SK-N-SH treated with all-trans-retinoic acid at 6 μM for 48 hours (cell line): ENCODE measurements around the gene VSNL1.

Source experiments
- ATAC-seq: fragments of 200-7000 bp; cut with Tn5 transposase; 3 replicates; pipeline ENCODE4 v1.9.1; 2020; ENCODE audit warnings: mild to moderate bottlenecking, moderate library complexity
- ARNTL ChIP-seq: fragments of 450-650 bp; formaldehyde crosslinking; IDR thresholded peaks from 2 replicates; pipeline ENCODE4 v1.5.0; 2020; ENCODE audit warnings: low read depth, mild to moderate bottlenecking, moderate library complexity, borderline replicate concordance
- BACH2 ChIP-seq: fragments of 250-450 bp; sonication (Bioruptor Pico); IDR thresholded peaks from 2 replicates; pipeline ENCODE4 v1.9.0; 2021; ENCODE audit warnings: mild to moderate bottlenecking, borderline replicate concordance
- CREB5 ChIP-seq: fragments of 250-450 bp; sonication (Bioruptor Pico); IDR thresholded peaks from 2 replicates; pipeline ENCODE4 v1.5.1; 2020; ENCODE audit warnings: low read depth, mild to moderate bottlenecking, moderate library complexity
- CSDC2 ChIP-seq: fragments of 250-450 bp; sonication (Bioruptor Pico); IDR thresholded peaks from 2 replicates; pipeline ENCODE4 v1.5.0; 2020; ENCODE audit warnings: mild to moderate bottlenecking, moderate library complexity
- ESRRG ChIP-seq: fragments of 250-450 bp; sonication (Bioruptor Pico); IDR thresholded peaks from 2 replicates; pipeline ENCODE4 v1.6.1; 2021; ENCODE audit warnings: mild to moderate bottlenecking
- GLIS3 ChIP-seq: fragments of 250-450 bp; sonication (Bioruptor Pico); IDR thresholded peaks from 2 replicates; pipeline ENCODE4 v1.5.0; 2020; ENCODE audit warnings: mild to moderate bottlenecking, moderate library complexity
- ISL1 ChIP-seq: fragments of 250-450 bp; sonication (Bioruptor Pico); IDR thresholded peaks from 2 replicates; pipeline ENCODE4 v2.1.2; 2022; ENCODE audit warnings: mild to moderate bottlenecking, moderate library complexity
- OSR1 ChIP-seq: fragments of 250-450 bp; sonication (Bioruptor Pico); IDR thresholded peaks from 2 replicates; pipeline ENCODE4 v1.8.0; 2022; ENCODE audit warnings: moderate library complexity, mild to moderate bottlenecking, inconsistent platforms
- PATZ1 ChIP-seq: fragments of 250-450 bp; sonication (Bioruptor Pico); IDR thresholded peaks from 2 replicates; pipeline ENCODE4 v1.8.0; 2020; ENCODE audit warnings: mild to moderate bottlenecking, moderate library complexity, borderline replicate concordance
- PPARA ChIP-seq: fragments of 250-450 bp; sonication (Bioruptor Pico); IDR thresholded peaks from 2 replicates; pipeline ENCODE4 v1.5.0; 2020; ENCODE audit warnings: mild to moderate bottlenecking, borderline replicate concordance
- RARB ChIP-seq: fragments of 250-450 bp; sonication (Bioruptor Pico); IDR thresholded peaks from 2 replicates; pipeline ENCODE4 v1.8.0; 2021; ENCODE audit warnings: mild to moderate bottlenecking, moderate library complexity
- TCF4 ChIP-seq: fragments of 250-450 bp; sonication (Bioruptor Pico); IDR thresholded peaks from 2 replicates; pipeline ENCODE4 v1.8.0; 2021; ENCODE audit warnings: mild to moderate bottlenecking, moderate library complexity, borderline replicate concordance
- TOX ChIP-seq: fragments of 250-450 bp; sonication (Bioruptor Pico); IDR thresholded peaks from 2 replicates; pipeline ENCODE4 v1.8.0; 2021; ENCODE audit warnings: mild to moderate bottlenecking, moderate library complexity, borderline replicate concordance
- ZC3H10 ChIP-seq: fragments of 250-450 bp; sonication (Bioruptor Pico); IDR thresholded peaks from 2 replicates; pipeline ENCODE4 v1.5.1; 2021; ENCODE audit warnings: mild to moderate bottlenecking, moderate library complexity
- ZFP3 ChIP-seq: fragments of 250-450 bp; sonication (Bioruptor Pico); IDR thresholded peaks from 2 replicates; pipeline ENCODE4 v1.5.0; 2020; ENCODE audit warnings: mild to moderate bottlenecking, moderate library complexity
- ZFP30 ChIP-seq: fragments of 450-650 bp; formaldehyde crosslinking; IDR thresholded peaks from 2 replicates; pipeline ENCODE4 v1.5.0; 2022; ENCODE audit warnings: mild to moderate bottlenecking, moderate library complexity
- ZNF70 ChIP-seq: fragments of 450-650 bp; formaldehyde crosslinking; IDR thresholded peaks from 2 replicates; pipeline ENCODE4 v1.5.0; 2020; ENCODE audit warnings: mild to moderate bottlenecking, moderate library complexity
- ZNF8 ChIP-seq: fragments of 450-650 bp; formaldehyde crosslinking; IDR thresholded peaks from 2 replicates; pipeline ENCODE4 v1.5.0; 2020; ENCODE audit warnings: mild to moderate bottlenecking, moderate library complexity
- TF ChIP-seq, protein P1 (sequence below): fragments of 250-450 bp; sonication (Bioruptor Pico); IDR thresholded peaks from 2 replicates; pipeline ENCODE4 v1.5.1; 2021; ENCODE audit warnings: mild to moderate bottlenecking, moderate library complexity
- TF ChIP-seq, protein P2 (sequence below): fragments of 250-450 bp; sonication (Bioruptor Pico); IDR thresholded peaks from 2 replicates; pipeline ENCODE4 v1.5.0; 2020; ENCODE audit warnings: mild to moderate bottlenecking, moderate library complexity
- TF ChIP-seq, protein P3 (sequence below): fragments of 250-450 bp; sonication (Bioruptor Pico); IDR thresholded peaks from 2 replicates; pipeline ENCODE4 v1.8.0; 2021; ENCODE audit warnings: low read depth, mild to moderate bottlenecking, moderate library complexity, borderline replicate concordance

VSNL1 gene

GRCh38 chr2:17539611-17540092, 844 bp upstream of the VSNL1 start:
- TF ChIP-seq PATZ1 (CRISPR knock-in tag) = no peak
- peak; percentile 18 for ATAC-seq

DNA sequence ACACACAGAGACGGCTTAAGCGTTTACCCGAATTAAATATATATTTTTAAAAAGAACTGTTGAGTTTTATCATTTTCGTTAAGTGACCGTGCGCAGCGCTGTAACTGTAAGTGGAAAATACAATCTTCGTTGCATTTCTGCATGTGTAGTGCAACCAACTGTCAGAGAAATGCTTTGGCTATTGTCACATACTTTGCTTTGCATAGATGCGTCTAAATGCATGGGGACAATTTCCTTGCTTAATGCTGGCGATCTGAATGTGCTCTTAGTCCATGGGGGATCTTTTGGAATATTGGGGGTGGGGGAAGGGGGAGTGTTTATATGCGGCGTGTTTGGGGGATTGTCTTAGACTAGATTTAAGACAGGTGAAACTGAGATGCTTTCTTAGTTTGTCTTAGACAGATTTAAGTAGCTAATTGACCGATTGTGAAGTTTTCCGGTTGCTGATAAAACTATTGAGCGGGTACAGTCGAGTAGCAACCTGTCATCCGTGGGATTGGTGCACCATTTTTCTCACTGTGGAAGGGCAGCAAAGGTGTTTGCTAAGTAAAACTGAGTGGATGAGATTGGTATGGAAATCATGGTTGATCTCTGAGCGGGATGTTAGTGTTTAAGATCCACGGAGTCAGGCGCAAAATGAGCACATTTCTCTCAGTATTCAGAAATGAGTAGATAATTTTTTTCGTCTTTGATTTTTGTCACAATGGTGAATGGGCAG, 476 bp downstream of the VSNL1 start:
- TF ChIP-seq RARB (no peak), TOX (no peak), BACH2 (CRISPR knock-in tag) (no peak), ARNTL (CRISPR knock-in tag) (no peak), ISL1 (CRISPR knock-in tag) (no peak), GLIS3 (CRISPR knock-in tag) (no peak), CREB5 (CRISPR knock-in tag) (no peak), ESRRG (CRISPR knock-in tag) (no peak), CSDC2 (CRISPR knock-in tag) (no peak), ZFP30 (no peak), ZFP3 (CRISPR knock-in tag) (no peak), ZC3H10 (CRISPR knock-in tag) (no peak)
- TF ChIP-seq, protein P1, sequence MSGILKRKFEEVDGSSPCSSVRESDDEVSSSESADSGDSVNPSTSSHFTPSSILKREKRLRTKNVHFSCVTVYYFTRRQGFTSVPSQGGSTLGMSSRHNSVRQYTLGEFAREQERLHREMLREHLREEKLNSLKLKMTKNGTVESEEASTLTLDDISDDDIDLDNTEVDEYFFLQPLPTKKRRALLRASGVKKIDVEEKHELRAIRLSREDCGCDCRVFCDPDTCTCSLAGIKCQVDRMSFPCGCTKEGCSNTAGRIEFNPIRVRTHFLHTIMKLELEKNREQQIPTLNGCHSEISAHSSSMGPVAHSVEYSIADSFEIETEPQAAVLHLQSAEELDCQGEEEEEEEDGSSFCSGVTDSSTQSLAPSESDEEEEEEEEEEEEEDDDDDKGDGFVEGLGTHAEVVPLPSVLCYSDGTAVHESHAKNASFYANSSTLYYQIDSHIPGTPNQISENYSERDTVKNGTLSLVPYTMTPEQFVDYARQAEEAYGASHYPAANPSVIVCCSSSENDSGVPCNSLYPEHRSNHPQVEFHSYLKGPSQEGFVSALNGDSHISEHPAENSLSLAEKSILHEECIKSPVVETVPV = no peak
- TF ChIP-seq, protein P2, sequence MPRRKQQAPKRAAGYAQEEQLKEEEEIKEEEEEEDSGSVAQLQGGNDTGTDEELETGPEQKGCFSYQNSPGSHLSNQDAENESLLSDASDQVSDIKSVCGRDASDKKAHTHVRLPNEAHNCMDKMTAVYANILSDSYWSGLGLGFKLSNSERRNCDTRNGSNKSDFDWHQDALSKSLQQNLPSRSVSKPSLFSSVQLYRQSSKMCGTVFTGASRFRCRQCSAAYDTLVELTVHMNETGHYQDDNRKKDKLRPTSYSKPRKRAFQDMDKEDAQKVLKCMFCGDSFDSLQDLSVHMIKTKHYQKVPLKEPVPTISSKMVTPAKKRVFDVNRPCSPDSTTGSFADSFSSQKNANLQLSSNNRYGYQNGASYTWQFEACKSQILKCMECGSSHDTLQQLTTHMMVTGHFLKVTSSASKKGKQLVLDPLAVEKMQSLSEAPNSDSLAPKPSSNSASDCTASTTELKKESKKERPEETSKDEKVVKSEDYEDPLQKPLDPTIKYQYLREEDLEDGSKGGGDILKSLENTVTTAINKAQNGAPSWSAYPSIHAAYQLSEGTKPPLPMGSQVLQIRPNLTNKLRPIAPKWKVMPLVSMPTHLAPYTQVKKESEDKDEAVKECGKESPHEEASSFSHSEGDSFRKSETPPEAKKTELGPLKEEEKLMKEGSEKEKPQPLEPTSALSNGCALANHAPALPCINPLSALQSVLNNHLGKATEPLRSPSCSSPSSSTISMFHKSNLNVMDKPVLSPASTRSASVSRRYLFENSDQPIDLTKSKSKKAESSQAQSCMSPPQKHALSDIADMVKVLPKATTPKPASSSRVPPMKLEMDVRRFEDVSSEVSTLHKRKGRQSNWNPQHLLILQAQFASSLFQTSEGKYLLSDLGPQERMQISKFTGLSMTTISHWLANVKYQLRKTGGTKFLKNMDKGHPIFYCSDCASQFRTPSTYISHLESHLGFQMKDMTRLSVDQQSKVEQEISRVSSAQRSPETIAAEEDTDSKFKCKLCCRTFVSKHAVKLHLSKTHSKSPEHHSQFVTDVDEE (CRISPR knock-in tag) = no peak
- TF ChIP-seq, protein P3, sequence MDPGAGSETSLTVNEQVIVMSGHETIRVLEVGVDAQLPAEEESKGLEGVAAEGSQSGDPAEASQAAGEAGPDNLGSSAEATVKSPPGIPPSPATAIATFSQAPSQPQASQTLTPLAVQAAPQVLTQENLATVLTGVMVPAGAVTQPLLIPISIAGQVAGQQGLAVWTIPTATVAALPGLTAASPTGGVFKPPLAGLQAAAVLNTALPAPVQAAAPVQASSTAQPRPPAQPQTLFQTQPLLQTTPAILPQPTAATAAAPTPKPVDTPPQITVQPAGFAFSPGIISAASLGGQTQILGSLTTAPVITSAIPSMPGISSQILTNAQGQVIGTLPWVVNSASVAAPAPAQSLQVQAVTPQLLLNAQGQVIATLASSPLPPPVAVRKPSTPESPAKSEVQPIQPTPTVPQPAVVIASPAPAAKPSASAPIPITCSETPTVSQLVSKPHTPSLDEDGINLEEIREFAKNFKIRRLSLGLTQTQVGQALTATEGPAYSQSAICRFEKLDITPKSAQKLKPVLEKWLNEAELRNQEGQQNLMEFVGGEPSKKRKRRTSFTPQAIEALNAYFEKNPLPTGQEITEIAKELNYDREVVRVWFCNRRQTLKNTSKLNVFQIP = no peak
- peak; percentile 15 for ATAC-seq

DNA sequence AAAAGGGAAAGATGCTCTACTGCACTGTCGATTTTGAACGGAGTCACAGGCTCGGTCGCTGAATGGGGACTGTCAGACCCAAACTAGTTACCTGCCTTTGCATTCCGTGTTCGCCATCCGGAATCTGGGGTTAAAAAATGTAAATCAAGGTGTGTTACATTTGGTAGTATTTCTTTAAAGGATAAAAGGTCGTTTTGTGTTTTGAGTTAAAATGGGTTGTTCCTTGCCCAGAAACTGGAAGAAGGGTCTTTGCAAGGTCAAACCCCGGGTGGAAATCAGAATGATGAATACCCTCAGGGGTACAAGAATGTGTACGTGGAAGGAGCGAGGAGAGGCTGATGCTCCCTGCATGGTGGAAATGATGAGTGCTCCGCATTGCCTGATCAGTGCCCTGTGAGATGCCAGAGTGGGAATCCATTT, 1.0 kb downstream of the VSNL1 start:
- no peak for ATAC-seq
- TF ChIP-seq PATZ1 (CRISPR knock-in tag) (no peak), OSR1 (no peak), PPARA (CRISPR knock-in tag) (no peak), ZNF70 (CRISPR knock-in tag) (no peak), ZFP3 (CRISPR knock-in tag) (no peak), TCF4 (no peak), RARB (no peak), ZNF8 (CRISPR knock-in tag) (no peak), CREB5 (CRISPR knock-in tag) (no peak), GLIS3 (CRISPR knock-in tag) (no peak), ISL1 (CRISPR knock-in tag) (no peak), ESRRG (CRISPR knock-in tag) (no peak), BACH2 (CRISPR knock-in tag) (no peak)
- TF ChIP-seq, protein P3 = no peak
- TF ChIP-seq, protein P1 = no peak
